HEK293T (cell line): ENCODE results near the gene MYO16.

Experiments
- CTCF ChIA-PET: fragments of 350-600 bp; formaldehyde crosslinking; extraction: SDS; loops from one replicate; lab custom pipeline; 2021; ENCODE audit warnings: antibody characterized with exemption, inconsistent platforms; lab: Yijun Ruan, JAX
- POLR2A ChIA-PET: fragments of 350-600 bp; formaldehyde crosslinking; extraction: SDS; loops from one replicate; lab custom pipeline; 2020; ENCODE audit warnings: antibody characterized with exemption, inconsistent platforms; lab: Yijun Ruan, JAX
- DNase-seq: peaks from one replicate; pipeline ENCODE4 v3.0.0; 2012; ENCODE audit warnings: mixed read lengths; ENCODE audit errors: extremely low spot score
- ARNT ChIP-seq: fragments of 450-650 bp; IDR thresholded peaks from 2 replicates; pipeline ENCODE4 v1.6.1; 2017; ENCODE audit warnings: mild to moderate bottlenecking
- BHLHE40 ChIP-seq: fragments of 450-650 bp; IDR thresholded peaks from 2 replicates; pipeline ENCODE4 v1.6.1; 2016; ENCODE audit warnings: mild to moderate bottlenecking, moderate library complexity, borderline replicate concordance
- CTBP1 ChIP-seq: fragments of 450-650 bp; IDR thresholded peaks from 2 replicates; pipeline ENCODE4 v1.6.1; 2016; ENCODE audit warnings: borderline replicate concordance
- ELF4 ChIP-seq: fragments of 450-650 bp; IDR thresholded peaks from 2 replicates; pipeline ENCODE4 v1.6.1; 2017; ENCODE audit warnings: antibody characterized with exemption
- FOXA1 ChIP-seq: fragments of 450-650 bp; IDR thresholded peaks from 2 replicates; pipeline ENCODE4 v1.6.1; 2016; ENCODE audit warnings: mild to moderate bottlenecking
- FOXK2 ChIP-seq: fragments of 450-650 bp; IDR thresholded peaks from 2 replicates; pipeline ENCODE4 v1.6.1; 2016; ENCODE audit warnings: mild to moderate bottlenecking
- FOXM1 ChIP-seq: fragments of 450-650 bp; IDR thresholded peaks from 2 replicates; pipeline ENCODE4 v1.6.1; 2017; ENCODE audit warnings: mild to moderate bottlenecking, borderline replicate concordance
- HDGF ChIP-seq: fragments of 450-650 bp; IDR thresholded peaks from 2 replicates; pipeline ENCODE4 v1.6.1; 2017; ENCODE audit warnings: antibody characterized with exemption, borderline replicate concordance
- L3MBTL2 ChIP-seq: fragments of 450-650 bp; conservative IDR thresholded peaks from 2 replicates; pipeline ENCODE4 v1.6.1; 2016; ENCODE audit warnings: mild to moderate bottlenecking
- LEF1 ChIP-seq: fragments of 450-650 bp; IDR thresholded peaks from 2 replicates; pipeline ENCODE4 v1.6.1; 2017; ENCODE audit warnings: mild to moderate bottlenecking, borderline replicate concordance
- NFRKB ChIP-seq: fragments of 450-650 bp; IDR thresholded peaks from 2 replicates; pipeline ENCODE4 v1.6.1; 2016; ENCODE audit warnings: mild to moderate bottlenecking, moderate library complexity
- SP1 ChIP-seq: fragments of 450-650 bp; IDR thresholded peaks from 2 replicates; pipeline ENCODE4 v1.6.1; 2017
- SUZ12 ChIP-seq: fragments of 450-650 bp; IDR thresholded peaks from 2 replicates; pipeline ENCODE4 v1.6.1; 2016; ENCODE audit warnings: mild to moderate bottlenecking
- TARDBP ChIP-seq: fragments of 450-650 bp; IDR thresholded peaks from 2 replicates; pipeline ENCODE4 v1.6.1; 2016
- ZNF384 ChIP-seq: fragments of 450-650 bp; IDR thresholded peaks from 2 replicates; pipeline ENCODE4 v1.6.1; 2016
- TF ChIP-seq, protein P1 (sequence below): fragments of 450-650 bp; IDR thresholded peaks from 2 replicates; pipeline ENCODE4 v1.6.1; 2016

The MYO16 gene

GRCh38 chr13:109246001-109246400, 616.6 kb downstream of the MYO16 start:
- ChIA-PET CTCF (no interaction called here), POLR2A (no interaction called here)
- no peak for DNase-seq
- TF ChIP-seq LEF1 (no peak), ELF4 (no peak), SUZ12 (no peak), TARDBP (no peak), FOXM1 (no peak), L3MBTL2 (no peak), ARNT (no peak), NFRKB (no peak), ZNF384 (no peak), SP1 (no peak), CTBP1 (no peak)

DNA sequence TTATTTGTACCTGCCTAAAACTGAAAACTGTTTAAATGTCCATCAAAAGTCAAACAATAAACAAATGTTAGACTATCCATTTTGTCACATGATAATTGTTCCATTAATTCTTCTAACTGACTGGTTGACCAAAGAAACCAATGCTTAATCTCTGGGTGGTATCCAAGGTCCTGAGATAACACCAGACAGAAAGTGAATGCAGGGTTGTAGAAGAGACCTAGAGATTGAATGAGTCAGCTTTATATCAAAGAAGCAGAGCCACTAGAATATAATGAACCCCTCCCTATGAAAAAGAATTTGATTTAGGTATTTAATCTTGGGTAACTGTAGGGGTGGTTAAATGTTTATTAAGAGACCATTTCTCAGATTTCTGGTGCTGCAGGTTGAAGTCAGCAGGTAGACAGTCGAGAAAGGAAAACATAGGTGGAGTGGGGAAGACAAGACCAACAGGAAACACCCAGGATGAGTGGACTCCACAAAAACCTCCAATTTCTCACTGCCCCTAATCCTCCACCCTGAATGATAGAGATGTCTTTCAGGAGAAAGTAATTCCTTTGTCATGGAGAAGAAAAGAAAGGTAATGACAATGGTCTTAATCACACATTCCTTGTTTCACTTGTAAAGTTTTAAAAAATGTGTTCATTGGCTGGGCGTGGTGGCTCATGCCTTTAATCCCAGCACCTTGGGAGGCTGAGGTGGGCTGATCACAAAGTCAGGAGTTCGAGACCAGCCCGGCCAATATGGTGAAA, 620.5 kb downstream of the MYO16 start:
- no peak for TF ChIP-seq FOXM1
- no peak for TF ChIP-seq NFRKB
- no peak for TF ChIP-seq HDGF
- TF ChIP-seq FOXA1, result no peak
- ChIA-PET CTCF (no interaction called here), POLR2A (no interaction called here)
- DNase-seq, result no peak

DNA sequence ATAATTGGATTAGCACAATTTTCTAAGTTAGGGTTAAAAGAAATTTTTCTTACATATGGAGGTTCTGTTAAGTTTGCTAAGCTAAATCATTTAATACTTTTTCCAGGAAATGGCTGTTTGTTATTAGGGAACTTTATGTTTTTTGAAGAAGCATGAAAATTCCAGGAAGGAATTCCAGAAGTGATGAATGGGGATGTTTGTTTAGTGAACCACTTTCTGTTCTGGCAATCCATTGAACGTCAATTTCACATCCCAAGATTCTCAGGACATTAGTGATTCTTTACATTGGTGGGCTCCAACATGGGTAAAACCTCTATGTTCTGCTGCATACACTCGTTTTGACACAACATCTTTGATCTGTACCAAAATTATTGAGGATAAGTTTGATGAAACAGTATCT, 622.5 kb downstream of the MYO16 start:
- no peak for DNase-seq

DNA sequence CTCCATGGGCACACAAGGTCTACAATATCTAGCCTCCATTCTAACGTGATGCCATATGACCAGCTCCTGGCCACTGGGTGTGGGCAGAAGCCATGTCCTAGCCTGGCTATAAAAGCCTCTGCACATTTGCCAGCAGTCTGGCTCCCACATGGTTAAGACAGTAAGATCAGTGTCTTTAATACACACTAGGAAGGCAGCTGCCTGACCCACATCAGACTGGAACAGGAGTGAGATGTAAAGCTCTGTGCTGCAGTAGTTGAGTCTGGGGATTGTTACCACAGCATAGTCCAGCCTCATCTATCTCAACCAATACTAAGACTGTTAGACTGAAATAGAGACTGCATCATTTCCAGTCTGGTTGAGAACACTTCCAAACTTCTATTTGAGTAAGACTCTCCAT, 623.9 kb downstream of the MYO16 start:
- no peak for TF ChIP-seq NFRKB
- TF ChIP-seq, protein P1, sequence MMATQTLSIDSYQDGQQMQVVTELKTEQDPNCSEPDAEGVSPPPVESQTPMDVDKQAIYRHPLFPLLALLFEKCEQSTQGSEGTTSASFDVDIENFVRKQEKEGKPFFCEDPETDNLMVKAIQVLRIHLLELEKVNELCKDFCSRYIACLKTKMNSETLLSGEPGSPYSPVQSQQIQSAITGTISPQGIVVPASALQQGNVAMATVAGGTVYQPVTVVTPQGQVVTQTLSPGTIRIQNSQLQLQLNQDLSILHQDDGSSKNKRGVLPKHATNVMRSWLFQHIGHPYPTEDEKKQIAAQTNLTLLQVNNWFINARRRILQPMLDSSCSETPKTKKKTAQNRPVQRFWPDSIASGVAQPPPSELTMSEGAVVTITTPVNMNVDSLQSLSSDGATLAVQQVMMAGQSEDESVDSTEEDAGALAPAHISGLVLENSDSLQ, result no peak
- no peak for TF ChIP-seq L3MBTL2
- ChIA-PET CTCF (no interaction called here), POLR2A (no interaction called here)
- no peak for DNase-seq

More for the DNA sequence above, 622.5 kb downstream of the MYO16 start:
- ChIA-PET CTCF (interaction anchor here (0.7 kb wide), 1 partner anchor 12 kb away, joined by 3 read pairs; no protein-coding TSS in a partner anchor), POLR2A (no interaction called here)
- TF ChIP-seq ARNT (no peak), ZNF384 (no peak), NFRKB (no peak), LEF1 (no peak), TARDBP (no peak), CTBP1 (no peak), FOXA1 (no peak), L3MBTL2 (no peak), FOXK2 (no peak), SP1 (no peak)
- TF ChIP-seq, protein P1, result no peak

DNA sequence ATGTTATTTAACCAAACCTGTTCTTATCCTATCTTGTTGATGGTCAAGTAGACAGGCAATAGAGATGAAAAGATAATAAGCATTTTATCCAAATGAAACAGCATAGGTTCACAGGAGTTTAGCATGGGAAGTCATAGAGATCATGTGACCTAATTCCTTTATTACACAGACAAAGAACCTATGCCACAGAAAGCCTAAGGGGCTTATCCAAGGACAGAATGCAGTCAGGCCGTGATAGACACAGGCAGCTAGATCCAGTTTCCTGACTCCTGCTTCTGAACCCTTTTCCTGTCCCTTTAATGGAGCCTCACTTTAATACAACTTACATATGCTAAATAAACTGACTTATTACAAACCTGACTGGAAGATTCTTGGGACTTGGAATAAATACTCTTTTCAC, 624.9 kb downstream of the MYO16 start:
- CTCF ChIA-PET, result no interaction called here
- POLR2A ChIA-PET, result no interaction called here
- no peak for DNase-seq
- TF ChIP-seq FOXA1, result no peak
- no peak for TF ChIP-seq FOXK2
- no peak for TF ChIP-seq SP1
- TF ChIP-seq CTBP1, result no peak
- TF ChIP-seq, protein P1, result no peak
- TF ChIP-seq ZNF384, result no peak
- no peak for TF ChIP-seq LEF1
- TF ChIP-seq ELF4, result no peak
- TF ChIP-seq HDGF, result no peak
- no peak for TF ChIP-seq NFRKB
- TF ChIP-seq L3MBTL2, result no peak
- TF ChIP-seq ARNT, result no peak
- TF ChIP-seq SUZ12, result no peak
- TF ChIP-seq TARDBP, result no peak
- TF ChIP-seq BHLHE40, result no peak
- TF ChIP-seq FOXM1, result no peak

DNA sequence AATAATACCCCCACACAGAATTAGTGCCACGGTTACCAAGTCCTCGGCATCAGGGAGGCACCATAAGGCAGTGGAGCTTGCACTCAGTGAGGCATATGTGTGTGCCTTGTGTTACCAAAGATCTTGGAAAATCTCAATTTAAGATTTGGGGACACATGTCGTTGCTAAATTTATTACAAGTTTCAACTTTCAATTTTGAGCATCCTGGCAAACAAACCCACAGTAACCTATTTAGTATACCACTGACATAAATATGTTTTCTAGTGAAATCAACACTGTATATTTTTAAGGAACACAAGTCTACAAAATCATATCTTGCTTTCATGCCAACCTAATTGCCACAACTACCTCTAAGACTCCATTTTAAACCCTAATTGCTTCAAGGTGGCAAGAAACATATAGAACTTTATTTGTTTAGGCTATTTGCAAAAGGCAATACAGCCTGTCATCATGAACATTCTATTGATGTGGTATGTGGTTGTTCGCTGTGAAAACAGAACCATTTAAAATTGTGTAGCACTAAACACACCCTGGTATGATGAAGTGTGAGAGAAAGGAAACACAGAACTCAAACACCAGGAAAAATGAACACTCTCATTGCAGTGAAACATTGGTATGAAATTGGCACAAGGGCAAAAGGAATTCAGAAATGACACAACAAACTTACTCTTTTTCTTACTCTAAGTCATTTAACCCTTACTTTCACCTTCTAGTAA, 625.9 kb downstream of the MYO16 start:
- ChIA-PET POLR2A (no interaction called here), CTCF (no interaction called here)
- DNase-seq, result no peak
- TF ChIP-seq L3MBTL2 (no peak), ELF4 (no peak), ARNT (no peak), FOXK2 (no peak), LEF1 (no peak), SUZ12 (no peak), CTBP1 (no peak), BHLHE40 (no peak), FOXA1 (no peak)
- TF ChIP-seq, protein P1, result no peak
